MM.1S (cell line): ENCODE results near the gene CCDC192.

ENCODE experiments used
- EZH2 ChIP-seq: fragments of 300-600 bp; sonication (generic); optimal IDR thresholded peaks from 2 replicates; pipeline ENCODE3; 2017; ENCODE audit warnings: low read depth, mild to moderate bottlenecking, antibody characterized with exemption, low read length, mixed read lengths
- EZH2phosphoT487 ChIP-seq: fragments of 300-600 bp; sonication (generic); IDR thresholded peaks from 2 replicates; pipeline ENCODE4 v1.6.1; 2018; ENCODE audit warnings: antibody characterized with exemption, low read length
- TF ChIP-seq, protein P1 (sequence below): fragments of 300-600 bp; sonication (generic); IDR thresholded peaks from 2 replicates; pipeline ENCODE4 v1.5.1; 2016; ENCODE audit warnings: antibody characterized with exemption, low read length, mixed read lengths

DNA sequence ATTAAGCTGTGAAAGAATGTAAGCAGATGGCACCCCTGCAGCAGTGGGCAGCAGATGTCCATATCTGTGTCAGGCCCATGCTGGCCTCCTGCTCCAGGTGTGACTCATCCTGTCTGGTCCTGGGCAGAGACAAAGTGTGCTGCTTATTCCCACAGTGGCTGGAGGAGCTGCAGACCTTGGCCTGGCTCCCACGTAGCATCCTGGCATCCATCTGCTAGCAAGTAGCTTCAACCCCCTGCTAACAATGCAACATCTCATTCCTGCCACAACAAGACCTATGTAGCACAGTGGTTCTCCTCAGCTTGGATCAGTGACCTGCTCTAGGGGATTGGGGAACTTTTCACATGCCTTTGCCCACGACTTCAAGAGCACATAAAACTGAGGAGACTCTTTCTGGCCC, 254.0 kb downstream of the CCDC192 start:
- TF ChIP-seq, protein P1, sequence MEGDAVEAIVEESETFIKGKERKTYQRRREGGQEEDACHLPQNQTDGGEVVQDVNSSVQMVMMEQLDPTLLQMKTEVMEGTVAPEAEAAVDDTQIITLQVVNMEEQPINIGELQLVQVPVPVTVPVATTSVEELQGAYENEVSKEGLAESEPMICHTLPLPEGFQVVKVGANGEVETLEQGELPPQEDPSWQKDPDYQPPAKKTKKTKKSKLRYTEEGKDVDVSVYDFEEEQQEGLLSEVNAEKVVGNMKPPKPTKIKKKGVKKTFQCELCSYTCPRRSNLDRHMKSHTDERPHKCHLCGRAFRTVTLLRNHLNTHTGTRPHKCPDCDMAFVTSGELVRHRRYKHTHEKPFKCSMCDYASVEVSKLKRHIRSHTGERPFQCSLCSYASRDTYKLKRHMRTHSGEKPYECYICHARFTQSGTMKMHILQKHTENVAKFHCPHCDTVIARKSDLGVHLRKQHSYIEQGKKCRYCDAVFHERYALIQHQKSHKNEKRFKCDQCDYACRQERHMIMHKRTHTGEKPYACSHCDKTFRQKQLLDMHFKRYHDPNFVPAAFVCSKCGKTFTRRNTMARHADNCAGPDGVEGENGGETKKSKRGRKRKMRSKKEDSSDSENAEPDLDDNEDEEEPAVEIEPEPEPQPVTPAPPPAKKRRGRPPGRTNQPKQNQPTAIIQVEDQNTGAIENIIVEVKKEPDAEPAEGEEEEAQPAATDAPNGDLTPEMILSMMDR, result no peak
- no peak for TF ChIP-seq EZH2phosphoT487
- no peak for TF ChIP-seq EZH2
